Measurements from ENCODE around the gene NR2F2. TPM values are rescaled to one million over a fixed set of nuclear protein-coding genes. Genes with fewer than 3 reads are reported as not detected.

NR2F2 gene
- total and polyA plus RNA-seq, 2 of the 13 experiments (the other 11 are each of a cell fraction or from before 2014, with no cell fraction given): 3.5 to 4.7 TPM

DNA sequence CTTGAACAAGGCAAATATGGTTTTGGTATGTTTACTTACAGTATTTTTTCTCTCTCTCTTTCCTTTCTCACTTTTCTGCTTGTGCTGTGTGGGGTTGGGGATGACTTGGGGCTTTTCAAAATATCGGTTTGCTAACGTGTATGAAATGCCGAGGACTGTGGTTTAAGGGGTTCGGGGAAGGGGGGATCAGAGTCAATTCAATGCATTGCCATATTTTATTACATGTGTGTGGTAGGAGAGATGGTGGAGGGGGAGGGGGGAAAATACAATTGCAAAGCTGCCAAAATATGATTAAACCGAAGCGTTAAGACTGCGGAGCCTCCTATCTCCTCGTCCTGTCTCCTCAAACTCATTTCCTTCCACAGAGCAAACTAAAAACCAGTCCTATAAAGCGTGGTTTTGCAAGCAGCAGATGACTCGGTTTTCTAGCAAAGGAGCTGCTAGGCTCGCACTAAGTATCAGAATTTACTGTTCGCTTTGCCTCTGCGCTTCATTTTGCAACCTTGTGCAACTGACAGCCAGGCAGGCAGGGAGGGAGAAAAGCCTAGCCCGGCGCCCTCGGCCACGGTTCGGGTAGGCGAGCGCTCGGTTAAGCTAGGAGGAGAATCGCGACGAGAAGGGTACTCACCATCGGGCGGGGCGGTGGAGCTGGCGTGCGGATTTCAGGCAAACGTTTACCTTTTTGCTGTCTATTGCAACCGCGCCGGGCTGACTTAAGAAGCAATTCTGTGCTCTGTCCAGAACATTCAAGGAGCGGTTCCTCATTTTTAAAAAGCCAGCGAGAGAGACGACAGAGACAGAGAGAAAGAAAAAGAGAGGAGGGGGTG lies 4.0 kb upstream of the NR2F2 start (continued):
- TF ChIP-seq, protein P1, sequence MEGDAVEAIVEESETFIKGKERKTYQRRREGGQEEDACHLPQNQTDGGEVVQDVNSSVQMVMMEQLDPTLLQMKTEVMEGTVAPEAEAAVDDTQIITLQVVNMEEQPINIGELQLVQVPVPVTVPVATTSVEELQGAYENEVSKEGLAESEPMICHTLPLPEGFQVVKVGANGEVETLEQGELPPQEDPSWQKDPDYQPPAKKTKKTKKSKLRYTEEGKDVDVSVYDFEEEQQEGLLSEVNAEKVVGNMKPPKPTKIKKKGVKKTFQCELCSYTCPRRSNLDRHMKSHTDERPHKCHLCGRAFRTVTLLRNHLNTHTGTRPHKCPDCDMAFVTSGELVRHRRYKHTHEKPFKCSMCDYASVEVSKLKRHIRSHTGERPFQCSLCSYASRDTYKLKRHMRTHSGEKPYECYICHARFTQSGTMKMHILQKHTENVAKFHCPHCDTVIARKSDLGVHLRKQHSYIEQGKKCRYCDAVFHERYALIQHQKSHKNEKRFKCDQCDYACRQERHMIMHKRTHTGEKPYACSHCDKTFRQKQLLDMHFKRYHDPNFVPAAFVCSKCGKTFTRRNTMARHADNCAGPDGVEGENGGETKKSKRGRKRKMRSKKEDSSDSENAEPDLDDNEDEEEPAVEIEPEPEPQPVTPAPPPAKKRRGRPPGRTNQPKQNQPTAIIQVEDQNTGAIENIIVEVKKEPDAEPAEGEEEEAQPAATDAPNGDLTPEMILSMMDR (CRISPR knock-in tag; IDR thresholded peaks at IDR 0.05): no peak
- TF ChIP-seq ZNF510 (CRISPR knock-in tag; IDR thresholded peaks at IDR 0.05; ENCODE audit: low read depth) (no peak), SUZ12 (IDR thresholded peaks at IDR 0.05; ENCODE audit: low read depth, low read length) (no peak), ZNF331 (CRISPR knock-in tag; IDR thresholded peaks at IDR 0.05) (0 out of 2 replicates have a peak, but pooled peaks have one; percentile 19), ELF1 (CRISPR knock-in tag; IDR thresholded peaks at IDR 0.05) (0 out of 2 replicates have a peak, but pooled peaks have one; percentile 8), MTA1 (CRISPR knock-in tag; IDR thresholded peaks at IDR 0.05; ENCODE audit: borderline replicate concordance) (peak; percentile 38; the same call in 1 of the 2 replicates), IRF2 (CRISPR knock-in tag; IDR thresholded peaks at IDR 0.05) (no peak; the same call in 1 of the 2 replicates), HBP1 (CRISPR knock-in tag; IDR thresholded peaks at IDR 0.05; ENCODE audit: low read depth) (0 out of 2 replicates have a peak, but pooled peaks have one; percentile 33), ZFP36L2 (CRISPR knock-in tag; IDR thresholded peaks at IDR 0.05) (no peak), POGZ (CRISPR knock-in tag; IDR thresholded peaks at IDR 0.05) (no peak), ZSCAN30 (CRISPR knock-in tag; IDR thresholded peaks at IDR 0.05) (no peak), SNRNP70 (IDR thresholded peaks at IDR 0.05; ENCODE audit: low read depth, low read length) (no peak), CHCHD3 (CRISPR knock-in tag; IDR thresholded peaks at IDR 0.05) (no peak), HNRNPK (IDR thresholded peaks at IDR 0.05; ENCODE audit: low read depth, low read length, poor library complexity, severe bottlenecking) (peak; percentile 45), SIX1 (CRISPR knock-in tag; IDR thresholded peaks at IDR 0.05; ENCODE audit: borderline replicate concordance) (no peak), ZNF296 (CRISPR knock-in tag; conservative IDR thresholded peaks at IDR 0.05) (no peak), ATF1 (CRISPR knock-in tag; IDR thresholded peaks at IDR 0.05) (0 out of 2 replicates have a peak, but pooled peaks have one; percentile 13), PRDM4 (CRISPR knock-in tag; IDR thresholded peaks at IDR 0.05; ENCODE audit: borderline replicate concordance) (no peak)
- TF ChIP-seq, protein P2, sequence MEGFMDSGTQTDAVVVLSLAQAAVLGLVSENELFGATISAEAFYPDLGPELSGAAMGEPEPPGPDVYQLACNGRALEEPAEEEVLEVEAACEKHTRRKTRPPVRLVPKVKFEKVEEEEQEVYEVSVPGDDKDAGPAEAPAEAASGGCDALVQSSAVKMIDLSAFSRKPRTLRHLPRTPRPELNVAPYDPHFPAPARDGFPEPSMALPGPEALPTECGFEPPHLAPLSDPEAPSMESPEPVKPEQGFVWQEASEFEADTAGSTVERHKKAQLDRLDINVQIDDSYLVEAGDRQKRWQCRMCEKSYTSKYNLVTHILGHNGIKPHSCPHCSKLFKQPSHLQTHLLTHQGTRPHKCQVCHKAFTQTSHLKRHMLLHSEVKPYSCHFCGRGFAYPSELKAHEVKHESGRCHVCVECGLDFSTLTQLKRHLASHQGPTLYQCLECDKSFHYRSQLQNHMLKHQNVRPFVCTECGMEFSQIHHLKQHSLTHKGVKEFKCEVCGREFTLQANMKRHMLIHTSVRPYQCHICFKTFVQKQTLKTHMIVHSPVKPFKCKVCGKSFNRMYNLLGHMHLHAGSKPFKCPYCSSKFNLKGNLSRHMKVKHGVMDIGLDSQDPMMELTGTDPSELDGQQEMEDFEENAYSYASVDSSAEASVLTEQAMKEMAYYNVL (CRISPR knock-in tag; IDR thresholded peaks at IDR 0.05; ENCODE audit: borderline replicate concordance): peak; percentile 19; the same call in 1 of the 2 replicates
- TF ChIP-seq, protein P3, sequence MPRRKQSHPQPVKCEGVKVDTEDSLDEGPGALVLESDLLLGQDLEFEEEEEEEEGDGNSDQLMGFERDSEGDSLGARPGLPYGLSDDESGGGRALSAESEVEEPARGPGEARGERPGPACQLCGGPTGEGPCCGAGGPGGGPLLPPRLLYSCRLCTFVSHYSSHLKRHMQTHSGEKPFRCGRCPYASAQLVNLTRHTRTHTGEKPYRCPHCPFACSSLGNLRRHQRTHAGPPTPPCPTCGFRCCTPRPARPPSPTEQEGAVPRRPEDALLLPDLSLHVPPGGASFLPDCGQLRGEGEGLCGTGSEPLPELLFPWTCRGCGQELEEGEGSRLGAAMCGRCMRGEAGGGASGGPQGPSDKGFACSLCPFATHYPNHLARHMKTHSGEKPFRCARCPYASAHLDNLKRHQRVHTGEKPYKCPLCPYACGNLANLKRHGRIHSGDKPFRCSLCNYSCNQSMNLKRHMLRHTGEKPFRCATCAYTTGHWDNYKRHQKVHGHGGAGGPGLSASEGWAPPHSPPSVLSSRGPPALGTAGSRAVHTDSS (CRISPR knock-in tag; conservative IDR thresholded peaks at IDR 0.05): no peak
